GM19324 (cell line): ENCODE results near the gene TRIP4.
"Not testable (repeated sequence)": the region's sequence is repeated elsewhere in the genome, so short reads cannot be mapped to it uniquely, and the experiment has no call there.

Experiments used
- ATAC-seq: cut with Tn5 transposase; IDR thresholded peaks from one replicate; pipeline ENCODE4 v1.9.1; 2021; ENCODE audit warnings: mild to moderate bottlenecking, moderate library complexity; ENCODE audit not compliant: unreplicated experiment, low FRiP score

Gene TRIP4

DNA sequence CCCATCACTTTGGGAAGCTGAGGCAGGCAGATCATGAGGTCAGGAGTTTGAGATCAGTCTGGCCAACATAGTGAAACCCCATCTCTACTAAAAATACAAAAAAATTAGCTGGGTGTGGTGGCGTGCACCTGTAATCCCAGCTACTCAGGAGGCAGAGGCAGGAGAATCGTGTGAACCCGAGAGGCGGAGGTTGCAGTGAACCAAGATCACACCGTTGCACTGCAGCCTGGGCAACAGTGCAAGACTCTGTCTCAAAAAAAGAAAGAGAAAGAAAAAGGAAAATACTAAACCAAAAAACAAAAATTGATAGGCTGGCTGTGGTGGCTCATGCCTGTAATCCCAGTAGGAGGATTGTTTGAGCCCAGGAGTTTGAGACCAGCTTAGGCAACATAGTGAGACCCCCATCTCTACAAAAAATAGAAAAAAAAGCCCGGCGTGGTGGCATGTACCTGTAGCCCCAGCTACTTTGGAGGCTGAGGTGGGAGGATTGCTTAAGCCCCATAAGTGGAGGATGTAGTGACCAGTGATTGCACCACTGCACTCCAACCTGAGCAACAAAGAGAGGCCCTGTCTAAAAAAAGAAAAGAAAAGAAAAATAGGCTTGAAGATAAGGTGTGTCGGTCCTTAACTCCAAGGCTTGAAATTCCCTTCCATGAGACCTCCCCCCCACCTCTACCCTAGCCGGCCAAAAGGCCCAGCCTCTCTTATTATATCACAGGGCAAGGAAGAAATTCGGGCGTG, 7.3 kb upstream of the TRIP4 start:
- ATAC-seq, result not testable (repeated sequence)

- peak; percentile 94 for ATAC-seq
Observed at GRCh38 chr15:64381000-64381751, 6.5 kb upstream of the TRIP4 start, which contains the start of gene PCLAF. Gene PCLAF, minus strand, starts transcription at chr15:64381441. Its CDS starts 70 bp downstream, at chr15:64381371.

DNA sequence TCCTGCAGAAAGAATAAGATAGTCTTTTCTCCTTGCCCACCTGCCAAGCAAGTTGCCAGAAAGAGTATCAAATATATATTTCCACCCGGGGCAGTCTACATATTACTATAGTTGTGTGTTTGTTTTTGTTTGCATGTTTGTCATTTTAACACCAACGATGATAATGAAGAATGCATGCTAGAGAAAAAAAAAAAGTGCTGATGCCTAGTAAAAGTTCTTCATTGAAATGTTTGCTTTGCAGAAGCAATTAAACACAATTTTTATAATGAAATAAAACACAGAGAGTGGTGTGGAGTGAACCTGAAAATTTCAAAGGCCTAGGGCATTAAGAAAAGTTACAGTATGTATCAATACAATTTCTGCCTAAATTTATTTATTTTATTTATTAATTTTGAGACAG, 3.9 kb upstream of the TRIP4 start:
- no peak for ATAC-seq

- ATAC-seq, result no peak
Observed at GRCh38 chr15:64386291-64386690, 1.3 kb upstream of the TRIP4 start.

- no peak for ATAC-seq
Observed at GRCh38 chr15:64389036-64389435, 1.4 kb downstream of the TRIP4 start.

DNA sequence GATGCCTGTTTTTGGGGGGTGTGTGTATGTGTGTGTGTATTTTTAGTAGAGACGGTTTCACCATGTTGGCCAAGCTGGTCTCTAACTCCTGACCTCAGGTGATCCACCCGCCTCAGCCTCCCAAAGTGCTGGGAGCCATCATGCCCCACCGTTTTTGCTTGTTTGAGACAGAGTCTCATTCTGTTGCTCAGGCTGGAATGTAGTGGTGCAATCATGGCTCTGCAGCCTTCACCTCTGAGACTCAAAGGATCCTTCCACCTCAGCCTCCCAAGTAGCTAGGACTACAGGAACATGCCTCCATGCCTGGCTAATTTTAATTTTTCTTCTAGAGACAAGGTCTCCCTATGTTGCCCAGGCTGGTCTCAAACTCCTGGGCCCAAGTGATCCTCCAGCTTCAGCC, 4.8 kb downstream of the TRIP4 start:
- not testable (repeated sequence) for ATAC-seq

DNA sequence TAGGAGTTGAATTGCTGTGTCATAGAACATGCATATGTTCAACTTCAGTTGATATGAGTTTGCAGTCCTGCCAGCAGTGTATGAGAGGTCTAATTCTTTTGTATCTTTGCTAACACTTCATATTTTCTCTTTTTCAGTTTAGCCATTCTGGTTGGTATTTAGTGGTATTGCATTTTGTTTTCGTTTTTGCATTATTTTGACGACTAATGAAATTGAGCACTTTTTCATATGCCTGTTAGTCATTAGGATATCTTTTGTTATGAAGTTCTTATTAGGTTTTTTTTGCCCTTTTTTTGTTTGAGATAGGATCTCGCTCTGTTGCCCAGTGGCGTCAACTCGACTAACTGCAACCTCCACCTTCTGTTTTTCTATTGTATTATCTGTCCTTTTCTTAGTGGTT, 9.2 kb downstream of the TRIP4 start:
- no peak for ATAC-seq

- ATAC-seq, result no peak
Observed at GRCh38 chr15:64398575-64398974, 10.9 kb downstream of the TRIP4 start.

GRCh38 chr15:64400583-64400982, 12.9 kb downstream of the TRIP4 start:
- no peak for ATAC-seq

DNA sequence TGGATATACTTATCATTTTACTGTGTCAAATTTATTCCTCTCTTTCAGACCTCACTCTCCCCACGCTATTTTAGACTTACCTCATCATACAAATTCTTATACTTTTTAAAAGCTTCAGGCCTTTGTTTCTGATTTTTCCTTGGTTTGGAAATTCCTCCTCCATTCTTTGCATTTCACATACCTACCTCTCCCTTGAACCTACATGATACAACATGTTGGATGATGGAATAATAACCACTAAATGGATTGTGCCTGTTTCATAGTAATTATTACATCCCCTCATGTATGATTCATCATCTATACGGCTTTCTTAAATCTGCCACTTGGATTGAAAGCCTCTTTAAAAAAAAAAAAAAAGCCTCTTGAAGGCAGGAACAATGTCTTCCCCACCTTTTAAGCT, 24.6 kb downstream of the TRIP4 start:
- ATAC-seq, result no peak

GRCh38 chr15:64422697-64423096, 35.1 kb downstream of the TRIP4 start:
- ATAC-seq, result no peak

DNA sequence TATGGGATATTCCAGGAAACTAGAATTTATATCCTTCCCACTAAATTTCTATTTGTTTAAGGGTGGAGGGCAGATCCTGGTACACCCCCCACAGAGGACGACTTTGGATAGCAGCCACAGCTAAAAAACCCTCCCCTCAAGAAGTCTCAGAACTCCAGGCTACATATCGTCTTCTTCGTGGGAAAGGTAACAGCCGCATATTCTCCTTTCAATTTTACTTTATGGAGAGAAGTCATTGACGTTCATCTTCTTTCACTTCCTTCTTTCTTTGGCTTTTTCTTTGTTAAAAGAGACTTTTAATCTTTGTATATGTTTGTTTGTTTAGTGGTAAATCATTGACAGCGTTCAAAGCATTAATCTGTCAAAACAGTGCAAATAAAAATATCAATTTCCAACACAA, 36.3 kb downstream of the TRIP4 start:
- no peak for ATAC-seq

- ATAC-seq, result no peak
Observed at GRCh38 chr15:64425221-64425620, 37.6 kb downstream of the TRIP4 start.

DNA sequence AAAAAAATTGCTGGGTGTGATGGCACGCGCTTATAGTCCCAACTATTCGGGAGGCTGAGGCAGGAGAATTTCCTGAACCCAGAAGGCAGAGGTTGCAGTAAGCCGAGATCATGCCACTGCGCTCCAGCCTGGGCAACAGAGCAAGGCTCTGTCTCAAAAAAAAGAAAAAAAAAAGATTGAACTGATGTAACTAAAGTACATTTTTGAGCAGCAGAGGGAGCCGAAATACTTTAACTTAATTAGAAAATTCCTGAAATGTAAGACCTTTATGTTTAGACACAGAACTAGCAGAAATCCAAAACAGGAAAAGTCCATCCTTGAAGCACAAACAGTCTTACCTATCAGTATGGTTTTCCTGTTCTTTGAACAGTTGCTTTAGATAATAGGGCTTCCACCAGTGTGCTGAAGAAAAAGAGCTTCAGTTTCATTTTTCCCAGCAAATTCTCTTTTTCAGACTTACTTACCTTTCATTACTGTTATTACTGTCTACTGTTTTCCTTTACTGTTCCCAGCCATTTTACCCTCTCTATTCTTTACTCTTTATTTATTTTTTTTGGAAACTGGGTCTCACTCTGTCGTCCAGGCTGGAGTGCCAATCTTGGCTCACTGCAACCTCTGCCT, 39.3 kb downstream of the TRIP4 start:
- no peak for ATAC-seq

DNA sequence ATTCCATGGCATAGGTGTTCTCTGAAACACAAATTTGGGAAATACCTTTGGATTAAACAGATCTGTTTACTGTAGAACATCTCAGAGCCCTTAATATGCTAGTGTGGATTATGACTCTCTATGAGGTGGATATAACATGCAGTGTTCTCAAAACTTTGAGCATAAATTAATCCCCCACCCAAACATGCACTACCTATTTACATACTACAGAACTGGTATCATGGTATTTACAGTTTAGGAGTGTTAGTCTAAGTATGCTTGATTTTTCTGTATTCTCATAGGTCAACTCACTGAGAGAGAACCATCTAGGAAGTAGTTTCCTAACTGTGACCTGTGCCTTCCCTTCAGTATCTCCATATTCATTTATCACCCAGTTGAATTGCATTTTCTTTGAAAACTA, 41.8 kb downstream of the TRIP4 start:
- no peak for ATAC-seq

GRCh38 chr15:64430000-64430735, 42.5 kb downstream of the TRIP4 start:
- no peak for ATAC-seq

DNA sequence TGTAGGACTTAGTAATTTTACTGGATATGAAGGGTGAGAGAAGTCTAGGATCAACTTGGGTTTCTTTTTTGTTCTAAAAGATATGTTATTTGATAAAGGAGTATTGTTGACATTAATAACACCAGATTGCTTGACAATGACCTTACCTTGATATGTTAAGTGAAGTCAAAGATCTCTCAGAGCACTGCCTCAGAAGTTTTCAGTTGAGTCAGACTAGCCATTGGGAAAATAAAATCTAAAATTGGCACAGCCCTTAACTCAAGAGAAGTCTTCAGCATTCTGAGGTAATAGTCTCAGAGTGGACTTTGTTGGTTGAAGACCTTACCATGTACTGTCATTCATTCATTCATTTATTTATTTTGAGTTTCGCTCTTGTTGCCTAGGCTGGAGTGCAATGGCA, 50.3 kb downstream of the TRIP4 start:
- ATAC-seq, result no peak

GRCh38 chr15:64438653-64439447, 51.2 kb downstream of the TRIP4 start:
- ATAC-seq, result no peak

GRCh38 chr15:64441852-64442251, 54.2 kb downstream of the TRIP4 start:
- no peak for ATAC-seq

DNA sequence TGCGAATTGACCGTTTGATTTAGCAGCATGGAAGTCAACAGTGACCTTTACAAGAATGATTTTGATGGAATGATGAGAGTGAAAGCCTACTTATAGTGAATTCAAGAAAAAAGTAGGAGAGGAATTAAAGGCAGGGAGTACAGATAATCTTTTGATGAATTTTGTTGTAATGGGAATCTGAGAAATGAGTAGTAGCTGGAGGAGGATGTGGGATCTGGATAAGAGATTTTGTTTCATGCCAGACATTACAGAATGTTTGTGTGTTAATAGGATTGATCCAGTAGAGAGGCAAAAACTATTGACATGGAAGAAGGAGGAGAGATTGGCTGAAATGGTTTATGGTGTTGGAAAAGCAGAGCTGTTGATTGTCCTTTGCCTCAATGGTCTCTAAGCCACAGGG, 55.4 kb downstream of the TRIP4 start:
- no peak for ATAC-seq
